ENCODE results near the gene CBX5. TPM values are rescaled to one million over a fixed set of nuclear protein-coding genes. Genes with fewer than 3 reads are reported as not detected.

CBX5 gene
- total and polyA plus RNA-seq, 10 of the 15 experiments (the other 5 are each of a cell fraction or from before 2014, with no cell fraction given), result 46.7 to 138 (median 74.6) TPM

GRCh38 chr12:54324617-54325441, 44.9 kb upstream of the CBX5 start, which contains the start of gene COPZ1 (continued):
- TF ChIP-seq ZNF217 (IDR thresholded peaks at IDR 0.05), result no peak
- TF ChIP-seq TCF7 (IDR thresholded peaks at IDR 0.05; ENCODE audit: borderline replicate concordance), result no peak
- TF ChIP-seq NR2F1 (conservative IDR thresholded peaks at IDR 0.05), result peak; percentile 21; the same call in 1 of the 2 replicates
- TF ChIP-seq NBN (IDR thresholded peaks at IDR 0.05), result peak; percentile 34
- peak; percentile 94 for TF ChIP-seq RFX5 (IDR thresholded peaks at IDR 0.05; ENCODE audit: low read depth, low read length)
- TF ChIP-seq POLR2AphosphoS2 (IDR thresholded peaks at IDR 0.05; ENCODE audit: low read depth, low read length), result no peak
- TF ChIP-seq CHD1 (IDR thresholded peaks at IDR 0.05; ENCODE audit: low read depth, low read length), result 0 out of 2 replicates have a peak, but pooled peaks have one; percentile 44
- peak; percentile 89 for TF ChIP-seq NKRF (conservative IDR thresholded peaks at IDR 0.05)
- TF ChIP-seq IKZF1 (conservative IDR thresholded peaks at IDR 0.05), result no peak; the same call in none of the 2 replicates
- TF ChIP-seq ASH2L (IDR thresholded peaks at IDR 0.05; ENCODE audit: borderline replicate concordance, low read depth), result no peak
- 0 out of 2 replicates have a peak, but pooled peaks have one; percentile 25 for TF ChIP-seq PAX5 (IDR thresholded peaks at IDR 0.05; ENCODE audit: borderline replicate concordance, low read depth, low read length)
- no peak for TF ChIP-seq MEF2A (IDR thresholded peaks at IDR 0.05; ENCODE audit: insufficient read depth, low read depth, low read length)
- TF ChIP-seq SMAD1 (IDR thresholded peaks at IDR 0.05; ENCODE audit: low read depth, partially characterized antibody), result no peak
- TF ChIP-seq MAX (IDR thresholded peaks at IDR 0.05; ENCODE audit: low read depth, low read length), result peak; percentile 29; the same call in 1 of the 2 replicates
- peak; percentile 96 for TF ChIP-seq RELB (IDR thresholded peaks at IDR 0.05; ENCODE audit: low read depth)
- TF ChIP-seq BCL3 (IDR thresholded peaks at IDR 0.05; ENCODE audit: borderline replicate concordance, insufficient read depth, low read depth, low read length, poor library complexity, severe bottlenecking), result no peak
- peak; percentile 25; the same call in 1 of the 2 replicates for TF ChIP-seq ELK1 (IDR thresholded peaks at IDR 0.05; ENCODE audit: low read depth, low read length)
- no peak for TF ChIP-seq MYC (IDR thresholded peaks at IDR 0.05; ENCODE audit: insufficient read depth, insufficient read length, insufficient replicate concordance, low read length, severe bottlenecking)
- TF ChIP-seq SREBF1 (IDR thresholded peaks at IDR 0.05; ENCODE audit: low read length), result 0 out of 2 replicates have a peak, but pooled peaks have one; percentile 6
- peak; percentile 76 for TF ChIP-seq USF1 (IDR thresholded peaks at IDR 0.05; ENCODE audit: borderline replicate concordance, extremely low read length, insufficient read depth, low read depth, low read length)
- TF ChIP-seq BHLHE40 (IDR thresholded peaks at IDR 0.05; ENCODE audit: borderline replicate concordance in 1 of 2, low read depth in 2 of 2, low read length in 1 of 2), result 0 out of 4 replicates have a peak, but pooled peaks of 1 of the 2 experiments have one; percentile 14

Measured in GM12878 (cell line).